GM21528 (cell line): Measurements from ENCODE around the gene LIMS1.
"Not testable (repeated sequence)": the region's sequence is repeated elsewhere in the genome, so short reads cannot be mapped to it uniquely, and the experiment has no call there.

ENCODE experiments used
- ATAC-seq: cut with Tn5 transposase; IDR thresholded peaks from one replicate; pipeline ENCODE4 v1.9.1; 2021; ENCODE audit warnings: mild to moderate bottlenecking, moderate library complexity; ENCODE audit not compliant: unreplicated experiment, low FRiP score

The LIMS1 gene

GRCh38 chr2:108533832-108534583, at the start of gene LIMS1:
Gene LIMS1, plus strand, starts transcription at chr2:108534470. Its CDS starts 93 bp downstream, at chr2:108534563.
- ATAC-seq: peak; percentile 89

DNA sequence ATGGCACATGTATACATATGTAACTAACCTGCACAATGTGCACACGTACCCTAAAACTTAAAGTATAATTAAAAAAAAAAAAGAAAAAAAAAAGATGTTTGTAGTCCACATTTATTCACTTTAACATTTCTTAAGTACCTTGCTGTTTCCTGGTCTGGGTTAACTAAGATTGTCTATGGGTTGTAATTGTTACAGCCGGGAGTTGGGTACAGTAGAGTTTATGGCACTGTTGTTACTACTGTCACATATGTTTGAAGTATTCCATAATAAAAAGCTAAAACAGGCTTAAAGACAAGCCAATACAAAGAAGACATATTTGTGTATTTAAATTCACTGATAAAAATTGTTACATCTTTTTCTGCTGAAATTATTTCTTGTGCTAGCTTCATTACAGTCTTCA, 49.0 kb upstream of the LIMS1 start:
- no peak for ATAC-seq

DNA sequence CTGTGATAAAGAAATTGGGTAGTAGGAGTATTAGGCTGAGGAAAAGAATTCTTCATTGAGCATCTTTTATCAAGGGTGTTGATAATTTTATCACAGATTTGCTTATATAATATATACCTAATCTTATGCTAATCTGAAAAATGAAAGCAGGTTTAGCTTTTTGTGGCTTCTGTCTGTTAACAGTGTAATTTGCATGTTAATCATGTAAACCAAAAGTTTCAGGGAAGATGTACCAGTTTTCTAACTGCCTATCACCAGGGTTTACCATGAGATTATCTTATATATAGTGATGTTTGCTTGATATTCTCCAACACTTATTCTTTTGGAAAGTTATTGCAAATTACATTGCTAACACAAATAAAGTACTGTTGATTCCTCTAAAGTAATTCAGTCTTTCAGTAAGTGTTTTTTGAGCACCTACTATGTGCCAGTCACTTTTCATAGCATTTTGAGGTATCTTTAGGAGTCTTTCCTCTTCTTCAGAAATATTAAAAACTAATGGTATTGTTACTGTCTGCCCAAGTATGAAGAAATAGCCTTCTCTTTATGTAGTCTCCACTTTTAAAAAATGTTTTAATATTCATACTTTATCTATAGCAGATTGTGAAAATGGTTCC, 43.7 kb upstream of the LIMS1 start:
- ATAC-seq: no peak

DNA sequence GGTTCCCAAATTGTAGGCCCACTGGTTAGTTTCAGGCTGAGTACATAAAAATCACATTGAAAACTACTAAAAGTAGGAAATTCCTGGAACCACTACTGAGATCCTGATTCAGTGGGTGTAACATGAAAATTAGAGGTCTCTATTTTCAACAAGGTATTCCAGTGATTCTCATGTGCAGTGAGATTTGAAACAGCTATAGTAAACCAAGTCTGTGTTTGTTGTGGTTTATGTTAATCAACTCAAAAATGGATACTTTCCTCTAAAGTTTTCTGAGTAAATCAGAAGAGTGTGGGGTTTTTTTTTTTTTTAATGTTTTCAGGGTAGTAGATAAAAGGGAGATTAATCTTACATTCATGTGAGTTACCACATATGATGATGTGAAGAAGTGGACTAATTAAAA, 42.4 kb upstream of the LIMS1 start:
- no peak for ATAC-seq

DNA sequence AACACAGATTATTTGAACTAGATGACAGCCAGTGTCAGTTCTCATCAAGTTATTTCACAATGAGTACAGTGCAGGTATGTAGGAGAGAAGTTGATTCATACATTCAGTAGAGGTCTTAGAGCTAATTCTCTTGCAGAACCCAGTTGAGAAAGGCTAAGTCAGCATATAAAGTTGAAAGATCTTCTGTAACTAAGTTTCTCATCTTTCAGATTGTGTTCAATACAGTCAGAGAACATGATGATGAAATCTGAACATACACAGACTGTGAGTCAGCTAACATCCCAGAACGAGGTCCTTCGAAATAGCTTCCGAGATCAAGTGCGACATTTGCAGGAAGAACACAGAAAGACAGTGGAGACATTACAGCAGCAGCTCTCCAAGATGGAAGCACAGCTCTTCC, 41.9 kb upstream of the LIMS1 start:
- no peak for ATAC-seq

GRCh38 chr2:108496167-108496566, 38.1 kb upstream of the LIMS1 start:
- not testable (repeated sequence) for ATAC-seq

GRCh38 chr2:108507620-108508019, 26.6 kb upstream of the LIMS1 start:
- not testable (repeated sequence) for ATAC-seq

DNA sequence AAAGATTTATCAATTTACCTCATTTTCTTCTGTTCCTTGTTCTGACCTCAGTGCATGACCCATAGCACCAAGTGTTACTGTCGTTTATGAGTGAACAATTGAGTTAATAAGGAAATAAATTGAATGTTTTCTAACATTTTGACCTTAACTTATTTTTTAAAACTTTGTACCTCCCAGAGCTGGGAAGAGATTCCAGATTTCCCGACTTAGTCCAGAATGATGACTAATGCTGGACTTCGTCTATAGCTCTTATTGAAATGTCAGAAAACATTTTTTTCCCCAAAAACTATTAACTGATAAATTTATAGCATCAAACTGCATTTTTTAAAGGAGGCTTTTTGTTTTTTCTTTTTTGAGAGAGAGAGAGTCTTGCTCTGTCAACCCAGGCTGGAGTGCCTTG, 21.8 kb upstream of the LIMS1 start:
- not testable (repeated sequence) for ATAC-seq

- ATAC-seq: not testable (repeated sequence)
Observed at GRCh38 chr2:108514478-108514877, 19.8 kb upstream of the LIMS1 start.

DNA sequence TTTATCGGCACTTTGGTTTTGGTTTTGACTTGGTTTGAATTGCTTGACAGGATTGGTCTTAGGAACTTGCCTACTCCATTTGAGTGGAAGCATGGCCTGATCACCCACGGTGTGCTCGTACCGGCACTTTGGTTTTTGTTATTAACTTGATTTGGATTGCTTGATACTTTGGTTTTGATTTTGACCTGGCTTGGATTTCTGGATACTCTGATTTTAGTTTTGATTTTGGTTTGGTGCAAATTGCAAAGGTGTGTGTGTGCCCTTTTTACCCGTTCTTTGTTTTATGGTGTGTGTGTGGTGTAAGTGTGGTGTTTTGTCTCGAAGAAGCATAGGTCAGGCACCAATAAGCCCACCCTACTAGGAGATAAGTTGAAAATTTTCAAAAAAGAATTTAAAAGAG, 9.6 kb upstream of the LIMS1 start:
- ATAC-seq: not testable (repeated sequence)

DNA sequence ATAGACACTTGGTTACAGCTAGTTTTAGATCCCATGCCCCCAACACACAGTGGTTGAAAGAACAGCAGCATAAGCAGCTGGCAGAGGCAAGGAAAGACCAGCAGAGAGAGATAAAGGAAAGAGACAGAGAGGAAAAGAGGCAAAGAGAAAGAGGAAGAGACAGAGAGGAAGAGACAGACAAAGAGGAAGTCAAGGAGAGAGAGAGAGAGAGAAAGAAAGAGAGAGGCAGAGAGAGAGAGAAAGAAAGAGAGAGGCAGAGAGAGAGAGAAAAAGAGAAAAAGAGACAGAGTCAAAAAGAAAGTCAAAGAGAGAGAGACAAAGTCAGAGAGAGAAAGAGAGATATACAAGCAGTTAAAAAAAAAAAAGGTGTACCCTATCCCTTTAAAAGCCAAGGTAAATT, 9.0 kb upstream of the LIMS1 start:
- ATAC-seq: not testable (repeated sequence)

GRCh38 chr2:108531674-108532055, 2.6 kb upstream of the LIMS1 start:
- no peak for ATAC-seq

DNA sequence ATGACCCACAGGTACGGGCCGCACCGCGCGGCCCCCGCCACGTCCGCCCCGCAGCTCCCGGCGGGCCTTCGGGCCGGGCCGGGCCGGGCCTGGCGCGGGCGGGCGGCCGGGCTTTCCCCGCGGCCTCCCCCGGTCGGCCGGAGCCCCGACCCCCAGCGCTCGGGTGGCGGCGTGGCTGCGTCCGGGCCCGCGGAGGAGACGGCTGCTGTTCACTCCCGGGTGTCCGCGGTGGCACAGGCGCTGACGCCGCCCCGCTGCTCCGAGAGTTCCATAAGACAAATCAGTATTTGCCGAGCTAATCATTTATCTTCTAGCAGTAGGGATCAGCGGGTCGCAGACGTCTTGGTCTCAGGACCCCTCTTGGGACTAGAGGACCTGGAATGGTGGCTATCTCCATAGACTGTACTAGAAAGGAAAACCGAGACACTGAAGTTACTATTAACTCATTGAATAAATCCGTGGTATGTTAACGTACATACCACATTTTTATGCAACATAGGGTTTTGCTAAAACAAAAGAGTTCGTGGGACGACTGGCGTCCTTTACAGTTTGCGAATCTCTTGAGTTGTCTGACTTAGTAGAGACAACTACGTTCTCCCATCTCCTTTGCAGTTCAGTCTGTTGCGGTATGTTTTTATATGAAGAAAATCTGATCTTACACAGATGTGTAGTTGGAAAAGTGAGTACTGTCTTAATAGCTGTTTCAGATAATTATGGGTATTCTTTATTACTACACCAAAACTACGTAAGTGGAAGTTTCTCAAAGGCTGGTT, 500 bp downstream of the LIMS1 start:
- ATAC-seq: peak; percentile 44

- ATAC-seq: no peak
Observed at GRCh38 chr2:108535357-108535631, 1.0 kb downstream of the LIMS1 start.

GRCh38 chr2:108536133-108536780, 2.0 kb downstream of the LIMS1 start:
- ATAC-seq: no peak

- no peak for ATAC-seq
Observed at GRCh38 chr2:108536911-108537310, 2.6 kb downstream of the LIMS1 start.

- ATAC-seq: no peak
Observed at GRCh38 chr2:108538000-108538625, 3.8 kb downstream of the LIMS1 start.

DNA sequence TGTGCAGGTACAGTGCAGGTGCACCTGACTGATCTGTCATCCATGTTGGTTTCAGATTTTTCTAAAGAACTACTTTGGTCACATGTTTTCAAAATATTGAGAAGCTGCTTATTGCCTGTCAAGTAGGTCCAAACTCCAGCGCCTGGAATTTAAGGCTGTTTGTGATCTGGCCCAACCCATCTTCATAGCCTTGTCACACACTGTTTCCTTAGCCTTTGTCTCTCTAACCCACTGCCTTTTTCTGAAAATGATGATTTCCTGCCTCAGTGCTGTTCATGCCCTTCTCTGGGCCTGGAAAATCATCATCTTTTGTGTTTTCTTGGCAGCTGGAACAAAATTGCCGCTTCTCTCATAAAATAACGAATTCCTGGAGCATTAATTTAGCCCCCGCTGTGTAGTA, 7.2 kb downstream of the LIMS1 start:
- ATAC-seq: no peak

GRCh38 chr2:108542071-108542470, 7.8 kb downstream of the LIMS1 start:
- ATAC-seq: no peak

GRCh38 chr2:108547606-108548005, 13.3 kb downstream of the LIMS1 start:
- no peak for ATAC-seq
